ENCODE results near the gene KSR1.
"Not testable (repeated sequence)": the region's sequence is repeated elsewhere in the genome, so short reads cannot be mapped to it uniquely, and the experiment has no call there.

Gene KSR1

GRCh38 chr17:27495460-27495859 lies 39.2 kb downstream of the KSR1 start:
- TF ChIP-seq CTCF (IDR thresholded peaks at IDR 0.05; ENCODE audit: low read depth, low read length): no peak
- no peak overlapping the region for H3K4me3 ChIP-seq (ENCODE audit: low read depth, low read length)

- H3K4me3 ChIP-seq (ENCODE audit: low read depth, low read length): no peak overlapping the region
- TF ChIP-seq CTCF (IDR thresholded peaks at IDR 0.05; ENCODE audit: low read depth, low read length): no peak
These were observed 39.8 kb downstream of the KSR1 start for GRCh38 chr17:27496005-27496404.

GRCh38 chr17:27496437-27496943 lies 40.2 kb downstream of the KSR1 start:
- TF ChIP-seq CTCF (IDR thresholded peaks at IDR 0.05; ENCODE audit: low read depth, low read length): no peak
- no peak overlapping the region for H3K4me3 ChIP-seq (ENCODE audit: low read depth, low read length)

- no peak overlapping the region for H3K4me3 ChIP-seq (ENCODE audit: low read depth, low read length)
- no peak for TF ChIP-seq CTCF (IDR thresholded peaks at IDR 0.05; ENCODE audit: low read depth, low read length)
These were observed 40.7 kb downstream of the KSR1 start for GRCh38 chr17:27496971-27497370.

- no peak overlapping the region for H3K4me3 ChIP-seq (ENCODE audit: low read depth, low read length)
- TF ChIP-seq CTCF (IDR thresholded peaks at IDR 0.05; ENCODE audit: low read depth, low read length): no peak
These were observed 41.4 kb downstream of the KSR1 start for GRCh38 chr17:27497696-27498095.

- TF ChIP-seq CTCF (IDR thresholded peaks at IDR 0.05; ENCODE audit: low read depth, low read length): no peak
- H3K4me3 ChIP-seq (ENCODE audit: low read depth, low read length): no peak overlapping the region
These were observed 42.5 kb downstream of the KSR1 start for GRCh38 chr17:27498615-27499309.

- no peak for TF ChIP-seq CTCF (IDR thresholded peaks at IDR 0.05; ENCODE audit: low read depth, low read length)
- H3K4me3 ChIP-seq (ENCODE audit: low read depth, low read length): no peak overlapping the region
These were observed 43.4 kb downstream of the KSR1 start for GRCh38 chr17:27499451-27500265.

GRCh38 chr17:27501338-27501737 lies 45.1 kb downstream of the KSR1 start:
- H3K4me3 ChIP-seq (ENCODE audit: low read depth, low read length): not testable (repeated sequence)
